Measurements from ENCODE around the gene CDK19.
"Not testable (repeated sequence)": the region's sequence is repeated elsewhere in the genome, so short reads cannot be mapped to it uniquely, and the experiment has no call there.

Gene CDK19

GRCh38 chr6:110810896-110811586 is 4.2 kb downstream of the CDK19 start:
- no peak overlapping the region for H3K27ac ChIP-seq
- H3K4me3 ChIP-seq (ENCODE audit: low read depth, low read length), result no peak overlapping the region

GRCh38 chr6:110809792-110810191 is 5.5 kb downstream of the CDK19 start:
- Histone ChIP-seq H3K4me3 (ENCODE audit: low read depth, low read length) (no peak overlapping the region), H3K27ac (no peak overlapping the region)
- no peak for DNase-seq

More at GRCh38 chr6:110810896-110811586, 4.2 kb downstream of the CDK19 start:
- no peaks in the 10 kb centered on the region for H3K27me3 ChIP-seq (ENCODE audit: insufficient read depth, low read depth, severe bottlenecking)
- DNase-seq, result no peak
- no peak for TF ChIP-seq CTCF (IDR thresholded peaks at IDR 0.05; ENCODE audit: low read depth, low read length)
- peaks cover 8% of the 10 kb centered on the region for H3K36me3 ChIP-seq
- no peaks in the 10 kb centered on the region for H3K9me3 ChIP-seq (ENCODE audit: severe bottlenecking)

GRCh38 chr6:110802175-110802574 is 13.1 kb downstream of the CDK19 start:
- H3K4me3 ChIP-seq (ENCODE audit: low read depth, low read length); H3K27me3 ChIP-seq (ENCODE audit: insufficient read depth, low read depth, severe bottlenecking); H3K36me3 ChIP-seq; H3K27ac ChIP-seq; H3K9me3 ChIP-seq (ENCODE audit: severe bottlenecking); DNase-seq: not testable (repeated sequence)

More at GRCh38 chr6:110809792-110810191, 5.5 kb downstream of the CDK19 start:
- TF ChIP-seq CTCF (IDR thresholded peaks at IDR 0.05; ENCODE audit: low read depth, low read length), result no peak
- no peaks in the 10 kb centered on the region for H3K9me3 ChIP-seq (ENCODE audit: severe bottlenecking)
- no peaks in the 10 kb centered on the region for H3K27me3 ChIP-seq (ENCODE audit: insufficient read depth, low read depth, severe bottlenecking)
- peaks cover 5% of the 10 kb centered on the region for H3K36me3 ChIP-seq

- no peak overlapping the region for H3K27ac ChIP-seq
- DNase-seq, result no peak
- no peaks in the 10 kb centered on the region for H3K27me3 ChIP-seq (ENCODE audit: insufficient read depth, low read depth, severe bottlenecking)
- no peak for TF ChIP-seq CTCF (IDR thresholded peaks at IDR 0.05; ENCODE audit: low read depth, low read length)
- no peaks in the 10 kb centered on the region for H3K36me3 ChIP-seq
- H3K9me3 ChIP-seq (ENCODE audit: severe bottlenecking), result peaks cover 4% of the 10 kb centered on the region
- H3K4me3 ChIP-seq (ENCODE audit: low read depth, low read length), result no peak overlapping the region
Observed at GRCh38 chr6:110800839-110801196, 14.5 kb downstream of the CDK19 start.

GRCh38 chr6:110800196-110800838 is 15.0 kb downstream of the CDK19 start:
- H3K36me3 ChIP-seq, result no peaks in the 10 kb centered on the region
- H3K27me3 ChIP-seq (ENCODE audit: insufficient read depth, low read depth, severe bottlenecking), result no peaks in the 10 kb centered on the region
- no peak for DNase-seq
- no peak overlapping the region for H3K27ac ChIP-seq
- peaks cover 4% of the 10 kb centered on the region for H3K9me3 ChIP-seq (ENCODE audit: severe bottlenecking)
- H3K4me3 ChIP-seq (ENCODE audit: low read depth, low read length), result no peak overlapping the region
- TF ChIP-seq CTCF (IDR thresholded peaks at IDR 0.05; ENCODE audit: low read depth, low read length), result no peak

GRCh38 chr6:110799655-110800054 is 15.6 kb downstream of the CDK19 start:
- Histone ChIP-seq H3K4me3 (ENCODE audit: low read depth, low read length) (no peak overlapping the region), H3K27ac (no peak overlapping the region), H3K27me3 (ENCODE audit: insufficient read depth, low read depth, severe bottlenecking) (no peaks in the 10 kb centered on the region), H3K36me3 (no peaks in the 10 kb centered on the region), H3K9me3 (ENCODE audit: severe bottlenecking) (peaks cover 4% of the 10 kb centered on the region)
- no peak for TF ChIP-seq CTCF (IDR thresholded peaks at IDR 0.05; ENCODE audit: low read depth, low read length)
- no peak for DNase-seq

All from WERI-Rb-1 (cell line).